Endodermal cell (in vitro differentiated cells): ENCODE results near the gene SHH. TPM values are rescaled to one million over a fixed set of nuclear protein-coding genes. Genes with fewer than 3 reads are reported as not detected.

Experiments used
- DNase-seq: peaks from one replicate; pipeline ENCODE4 v3.0.0-alpha.2; 2017
- H3K27ac ChIP-seq: 2 replicates; pipeline ENCODE4 v1.5.1; 2013; ENCODE audit warnings: mild to moderate bottlenecking, low read depth, low read length, moderate library complexity
- H3K27me3 ChIP-seq: 2 replicates; pipeline ENCODE4 v1.6.1; 2013; ENCODE audit warnings: mild to moderate bottlenecking, low read length, moderate library complexity; ENCODE audit not compliant: insufficient read depth, control insufficient read depth, poor library complexity, severe bottlenecking
- H3K36me3 ChIP-seq: 2 replicates; pipeline ENCODE4 v1.7.0; 2013; ENCODE audit warnings: mild to moderate bottlenecking, low read length, moderate library complexity; ENCODE audit not compliant: control insufficient read depth, insufficient read depth
- H3K4me1 ChIP-seq: one replicate; pipeline ENCODE4 v1.7.0; 2013; ENCODE audit warnings: low read length; ENCODE audit not compliant: control insufficient read depth, insufficient read depth
- H3K4me3 ChIP-seq: 2 replicates; pipeline ENCODE4 v1.5.1; 2013; ENCODE audit warnings: mild to moderate bottlenecking, low read length, moderate library complexity
- H3K9ac ChIP-seq: 2 replicates; pipeline ENCODE4 v1.6.1; 2013; ENCODE audit warnings: mild to moderate bottlenecking, low read length, moderate library complexity; ENCODE audit not compliant: poor library complexity, severe bottlenecking; ENCODE audit errors: extremely low read depth
- H3K9me3 ChIP-seq: 2 replicates; pipeline ENCODE4 v1.6.1; 2013; ENCODE audit warnings: mild to moderate bottlenecking, low read length, moderate library complexity; ENCODE audit not compliant: control insufficient read depth
- H3K27ac Mint-ChIP-seq: 2 replicates; pipeline ENCODE4 v1.8.0; 2020; ENCODE audit warnings: mixed read lengths
- H3K27me3 Mint-ChIP-seq: 2 replicates; pipeline ENCODE4 v1.8.0; 2021; ENCODE audit warnings: mild to moderate bottlenecking, mixed read lengths; ENCODE audit not compliant: insufficient read depth
- H3K36me3 Mint-ChIP-seq: 2 replicates; pipeline ENCODE4 v1.8.0; 2020; ENCODE audit warnings: low read depth, mixed read lengths
- H3K4me1 Mint-ChIP-seq: 2 replicates; pipeline ENCODE4 v1.8.0; 2020; ENCODE audit warnings: mixed read lengths
- H3K4me3 Mint-ChIP-seq: 2 replicates; pipeline ENCODE4 v1.8.0; 2020; ENCODE audit warnings: mild to moderate bottlenecking, moderate library complexity, mixed read lengths
- H3K9me3 Mint-ChIP-seq: 2 replicates; pipeline ENCODE4 v1.8.0; 2020; ENCODE audit warnings: mild to moderate bottlenecking, mixed read lengths
- CTCF ChIP-seq: fragments of 200-600 bp; sonication (generic); conservative IDR thresholded peaks from 2 replicates; pipeline ENCODE4 v1.5.0; 2021; ENCODE audit warnings: antibody characterized with exemption, mild to moderate bottlenecking
- WGBS, 2 experiments: methylation state at CpG; one replicate each; pipeline versions ENCODE4 v1.1.5 to v1.1.7; 2013; ENCODE audit warnings: missing lambda C conversion rate in 2 of 2, mixed read lengths in 1 of 2; ENCODE audit not compliant: insufficient coverage in 1 of 2, insufficient read length in 1 of 2; 5-methylcytosine and 5-hydroxymethylcytosine counted together
- total RNA-seq, 2 donors: library from RNA; stranded (reverse); fragmentation: NEBNext Ultra II Directional in 1 of 2; extraction: Animal tissue kit (Norgen Biotek cat#: 25700) in 1 of 2; gene quantifications; 2 replicates in 1 of 2; 3 replicates in 1 of 2; pipeline ENCODE4 v1.2.1, GENCODE V29; 2021

SHH gene
- total RNA-seq, 2 donors from 2014 or later: 0.99 to 1.6 TPM

- Histone ChIP-seq H3K4me3 (no peak overlapping the region), H3K9me3 (no peaks in the 10 kb centered on the region), H3K4me1 (no peaks in the 10 kb centered on the region), H3K9ac (no peak overlapping the region), H3K27me3 (peaks cover 30% of the 10 kb centered on the region), H3K27ac (no peak overlapping the region), H3K36me3 (no peaks in the 10 kb centered on the region)
- 88 to 100% methylated on average over 4 of the region's 4 CpGs for WGBS, 2 experiments
- H3K27ac Mint-ChIP-seq: no peak overlapping the region
- H3K27me3 Mint-ChIP-seq: peaks cover 34% of the 10 kb centered on the region
- DNase-seq: no peak
- H3K4me1 Mint-ChIP-seq: no peaks in the 10 kb centered on the region
- no peaks in the 10 kb centered on the region for H3K36me3 Mint-ChIP-seq
- TF ChIP-seq CTCF: no peak
- no peak overlapping the region for H3K4me3 Mint-ChIP-seq
- peaks cover 9% of the 10 kb centered on the region for H3K9me3 Mint-ChIP-seq
Observed at GRCh38 chr7:155793720-155794119, 18.5 kb downstream of the SHH start.

GRCh38 chr7:155792999-155793560, 19.2 kb downstream of the SHH start:
- H3K27me3 Mint-ChIP-seq: peaks cover 28% of the 10 kb centered on the region
- Histone ChIP-seq H3K27me3 (peaks cover 24% of the 10 kb centered on the region), H3K27ac (no peak overlapping the region), H3K9me3 (no peaks in the 10 kb centered on the region), H3K9ac (no peak overlapping the region), H3K4me3 (no peak overlapping the region), H3K36me3 (no peaks in the 10 kb centered on the region), H3K4me1 (no peaks in the 10 kb centered on the region)
- H3K36me3 Mint-ChIP-seq: no peaks in the 10 kb centered on the region
- H3K27ac Mint-ChIP-seq: no peak overlapping the region
- DNase-seq: no peak
- WGBS, 2 experiments: 67 to 89% methylated on average over 7 to 11 of the region's 11 CpGs
- peaks cover 9% of the 10 kb centered on the region for H3K9me3 Mint-ChIP-seq
- H3K4me1 Mint-ChIP-seq: no peaks in the 10 kb centered on the region
- no peak for TF ChIP-seq CTCF
- H3K4me3 Mint-ChIP-seq: no peak overlapping the region

- Mint-ChIP-seq H3K9me3 (peaks cover 9% of the 10 kb centered on the region), H3K36me3 (no peaks in the 10 kb centered on the region), H3K4me3 (no peak overlapping the region), H3K27me3 (peaks cover 23% of the 10 kb centered on the region), H3K27ac (no peak overlapping the region), H3K4me1 (peaks cover 4% of the 10 kb centered on the region)
- Histone ChIP-seq H3K27me3 (peaks cover 19% of the 10 kb centered on the region), H3K4me3 (no peak overlapping the region), H3K27ac (no peak overlapping the region), H3K4me1 (no peaks in the 10 kb centered on the region), H3K9ac (no peak overlapping the region), H3K36me3 (no peaks in the 10 kb centered on the region), H3K9me3 (no peaks in the 10 kb centered on the region)
- TF ChIP-seq CTCF: no peak
- DNase-seq: no peak
- 92 to 94% methylated on average over 5 to 13 of the region's 14 CpGs for WGBS, 2 experiments
Observed at GRCh38 chr7:155792315-155792960, 19.8 kb downstream of the SHH start.
